Activated T-helper 17 cell treated with anti-CD3 and anti-CD28 coated beads, Interleukin-2, amount 50 U/mL, for 72 hours (primary cell): ENCODE results near the gene SLFN13. TPM values are rescaled to one million over a fixed set of nuclear protein-coding genes. Genes with fewer than 3 reads are reported as not detected.

Source experiments
- ATAC-seq: fragments of 150-1000 bp; cut with Tn5 transposase; replicated peaks from 2 replicates; pipeline ENCODE4 v1.10.0; 2021; ENCODE audit warnings: mild to moderate bottlenecking, moderate library complexity
- H3K27ac Mint-ChIP-seq: one replicate; pipeline ENCODE4 v1.8.0; 2022; ENCODE audit warnings: mixed read lengths
- H3K27me3 Mint-ChIP-seq: one replicate; pipeline ENCODE4 v1.8.0; 2022; ENCODE audit warnings: mixed read lengths
- H3K36me3 Mint-ChIP-seq: one replicate; pipeline ENCODE4 v1.8.0; 2022; ENCODE audit warnings: low read depth, mild to moderate bottlenecking, mixed read lengths
- H3K4me1 Mint-ChIP-seq: one replicate; pipeline ENCODE4 v1.8.0; 2022; ENCODE audit warnings: mixed read lengths
- H3K4me3 Mint-ChIP-seq: one replicate; pipeline ENCODE4 v1.8.0; 2022; ENCODE audit warnings: mild to moderate bottlenecking, mixed read lengths
- H3K9me3 Mint-ChIP-seq: one replicate; pipeline ENCODE4 v1.8.0; 2022; ENCODE audit warnings: mixed read lengths
- total RNA-seq, 2 donors: library from RNA; stranded (reverse); gene quantifications; one replicate each; pipeline ENCODE4 v1.2.3, GENCODE V29; 2022

SLFN13 gene, protein sequence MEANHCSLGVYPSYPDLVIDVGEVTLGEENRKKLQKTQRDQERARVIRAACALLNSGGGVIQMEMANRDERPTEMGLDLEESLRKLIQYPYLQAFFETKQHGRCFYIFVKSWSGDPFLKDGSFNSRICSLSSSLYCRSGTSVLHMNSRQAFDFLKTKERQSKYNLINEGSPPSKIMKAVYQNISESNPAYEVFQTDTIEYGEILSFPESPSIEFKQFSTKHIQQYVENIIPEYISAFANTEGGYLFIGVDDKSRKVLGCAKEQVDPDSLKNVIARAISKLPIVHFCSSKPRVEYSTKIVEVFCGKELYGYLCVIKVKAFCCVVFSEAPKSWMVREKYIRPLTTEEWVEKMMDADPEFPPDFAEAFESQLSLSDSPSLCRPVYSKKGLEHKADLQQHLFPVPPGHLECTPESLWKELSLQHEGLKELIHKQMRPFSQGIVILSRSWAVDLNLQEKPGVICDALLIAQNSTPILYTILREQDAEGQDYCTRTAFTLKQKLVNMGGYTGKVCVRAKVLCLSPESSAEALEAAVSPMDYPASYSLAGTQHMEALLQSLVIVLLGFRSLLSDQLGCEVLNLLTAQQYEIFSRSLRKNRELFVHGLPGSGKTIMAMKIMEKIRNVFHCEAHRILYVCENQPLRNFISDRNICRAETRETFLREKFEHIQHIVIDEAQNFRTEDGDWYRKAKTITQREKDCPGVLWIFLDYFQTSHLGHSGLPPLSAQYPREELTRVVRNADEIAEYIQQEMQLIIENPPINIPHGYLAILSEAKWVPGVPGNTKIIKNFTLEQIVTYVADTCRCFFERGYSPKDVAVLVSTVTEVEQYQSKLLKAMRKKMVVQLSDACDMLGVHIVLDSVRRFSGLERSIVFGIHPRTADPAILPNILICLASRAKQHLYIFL
- total RNA-seq = 10 to 100 TPM; 38.2 to 58.6 TPM

DNA sequence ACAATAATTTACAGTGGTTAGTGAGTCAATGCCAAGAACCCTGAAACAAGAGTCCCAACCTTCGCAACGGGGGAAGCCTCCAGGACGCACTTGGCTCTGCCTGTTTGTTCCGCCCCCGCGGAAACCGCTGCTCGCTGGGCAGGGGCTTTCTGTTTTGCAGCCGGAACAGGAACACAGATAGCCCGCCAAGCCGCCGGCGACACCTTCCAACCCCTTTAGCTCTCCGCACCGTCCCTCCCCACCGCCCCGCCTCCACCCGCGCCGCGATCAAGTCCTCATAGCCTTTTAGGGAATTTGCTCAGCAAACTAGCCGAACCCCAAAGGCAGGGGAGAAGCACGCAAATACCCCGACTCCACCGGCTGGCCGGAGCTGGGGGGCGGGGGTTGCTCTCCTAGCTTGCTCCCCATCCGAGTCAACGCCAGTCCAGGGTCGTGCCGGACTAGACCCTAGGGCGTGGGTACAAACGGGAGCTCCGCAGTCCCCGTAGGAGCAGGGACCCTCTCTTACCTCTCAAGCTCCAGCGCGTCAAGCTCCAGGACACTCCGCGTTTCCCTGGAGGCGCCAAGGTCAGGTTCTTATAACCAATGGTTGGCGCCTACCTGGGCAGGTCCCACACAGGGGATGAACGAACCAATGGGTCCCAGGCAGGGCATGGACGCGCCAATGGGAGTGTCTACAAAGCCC is at the start of gene SLFN13:
TSS of gene SLFN13 (minus strand) at position 553 of the 685 bp plus-strand sequence. CDS start 3,086 bp downstream, outside the sequence.
- H3K27me3 Mint-ChIP-seq = no peaks in the 10 kb centered on the region
- H3K4me1 Mint-ChIP-seq = no peaks in the 10 kb centered on the region
- peak within 1 kb of the TSS; percentile 77 for H3K27ac Mint-ChIP-seq
- H3K4me3 Mint-ChIP-seq = peak within 1 kb of the TSS; percentile 65
- ATAC-seq = peak; percentile 98
- no peaks in the 10 kb centered on the region for H3K9me3 Mint-ChIP-seq
- peaks cover 18% of the 10 kb centered on the region for H3K36me3 Mint-ChIP-seq

DNA sequence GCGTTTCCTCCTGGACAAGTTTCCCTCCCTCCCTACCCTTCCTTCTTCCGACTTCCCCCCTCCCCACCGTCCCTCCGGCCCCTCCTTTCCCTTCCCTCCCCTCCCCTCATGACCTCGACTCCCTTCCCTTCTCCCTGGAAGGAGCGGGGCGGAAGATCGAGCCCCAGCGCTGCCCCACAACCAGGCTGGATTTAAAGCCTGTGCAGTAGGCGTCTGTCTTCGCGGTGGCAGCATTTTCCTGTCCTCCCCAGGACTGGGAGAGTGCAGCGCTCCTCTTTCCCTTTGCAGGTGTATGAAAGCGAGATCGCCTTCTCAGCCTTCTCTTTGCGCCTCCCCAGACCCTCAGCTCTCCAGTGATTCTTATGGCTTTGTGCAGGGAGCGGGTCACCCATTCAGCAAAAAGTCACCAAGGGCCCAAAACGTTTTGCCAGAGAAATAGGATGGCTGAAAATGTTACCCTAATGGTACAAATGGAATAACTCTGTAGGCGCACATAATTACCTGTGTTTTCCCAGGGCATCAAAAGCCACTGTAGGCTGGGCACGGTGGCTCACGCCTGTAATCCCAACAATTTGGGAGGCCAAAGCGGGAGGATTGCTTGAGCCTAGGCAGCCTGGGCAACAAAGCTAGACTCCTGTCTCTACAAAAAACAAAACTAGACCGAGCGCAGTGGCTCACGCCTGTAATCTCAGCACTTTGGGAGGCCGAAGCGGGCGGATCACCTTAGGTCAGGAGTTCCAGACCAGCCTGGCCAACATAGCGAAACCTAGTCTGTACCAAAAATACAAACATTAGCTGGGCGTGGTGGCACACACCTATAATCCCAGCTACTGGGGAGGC is 48.1 kb upstream of the SLFN13 start:
- H3K9me3 Mint-ChIP-seq = no peaks in the 10 kb centered on the region
- no peak overlapping the region for H3K4me3 Mint-ChIP-seq
- ATAC-seq = no peak
- H3K27ac Mint-ChIP-seq = no peak overlapping the region
- peaks cover 90% of the 10 kb centered on the region for H3K36me3 Mint-ChIP-seq
- H3K27me3 Mint-ChIP-seq = no peaks in the 10 kb centered on the region
- peaks cover 20% of the 10 kb centered on the region for H3K4me1 Mint-ChIP-seq

DNA sequence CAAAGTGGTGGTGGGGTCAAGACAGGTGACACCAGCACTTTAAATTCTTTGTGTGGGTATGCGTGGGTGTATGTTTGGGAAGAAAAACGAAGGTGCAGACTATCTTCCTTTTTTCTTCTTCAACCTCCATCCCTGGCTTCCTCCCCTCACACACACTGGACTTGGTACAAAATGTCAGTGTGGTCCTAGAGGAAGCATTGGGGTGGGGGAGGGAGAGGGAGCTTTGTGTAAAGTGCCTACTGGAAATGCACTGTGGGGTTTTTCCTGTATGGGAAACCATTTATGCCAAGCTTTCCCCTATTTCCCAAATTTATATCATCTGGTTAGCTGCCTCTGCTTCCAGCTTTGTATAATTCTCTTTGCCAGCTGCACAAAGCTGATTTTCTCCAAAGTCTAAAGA is 44.5 kb upstream of the SLFN13 start:
- peaks cover 21% of the 10 kb centered on the region for H3K4me1 Mint-ChIP-seq
- no peaks in the 10 kb centered on the region for H3K9me3 Mint-ChIP-seq
- ATAC-seq = no peak
- H3K36me3 Mint-ChIP-seq = peaks cover 83% of the 10 kb centered on the region
- no peak overlapping the region for H3K4me3 Mint-ChIP-seq
- H3K27me3 Mint-ChIP-seq = no peaks in the 10 kb centered on the region
- no peak overlapping the region for H3K27ac Mint-ChIP-seq

DNA sequence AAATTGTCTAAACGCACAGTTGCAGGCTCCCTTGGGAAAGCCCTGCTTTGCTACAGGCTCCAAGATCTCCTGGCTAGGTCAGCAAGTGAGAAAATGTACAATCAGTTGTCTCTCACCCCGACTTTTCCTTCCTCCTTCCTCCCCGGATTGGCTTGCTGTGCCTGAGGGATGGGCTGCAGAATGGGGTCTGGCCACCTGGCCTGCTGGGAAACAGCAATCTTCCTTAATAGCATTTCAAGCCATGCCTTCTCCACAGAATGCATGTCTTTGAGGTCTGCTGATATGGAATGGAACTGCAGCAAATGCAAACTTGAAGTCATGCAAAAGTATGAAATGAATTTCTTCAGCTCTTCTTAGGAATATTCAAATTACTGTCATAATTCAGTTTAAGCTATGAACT is 42.9 kb upstream of the SLFN13 start:
- Mint-ChIP-seq H3K27ac (no peak overlapping the region), H3K9me3 (no peaks in the 10 kb centered on the region), H3K4me3 (no peak overlapping the region), H3K36me3 (peaks cover 87% of the 10 kb centered on the region), H3K4me1 (peaks cover 30% of the 10 kb centered on the region), H3K27me3 (no peaks in the 10 kb centered on the region)
- ATAC-seq = no peak

DNA sequence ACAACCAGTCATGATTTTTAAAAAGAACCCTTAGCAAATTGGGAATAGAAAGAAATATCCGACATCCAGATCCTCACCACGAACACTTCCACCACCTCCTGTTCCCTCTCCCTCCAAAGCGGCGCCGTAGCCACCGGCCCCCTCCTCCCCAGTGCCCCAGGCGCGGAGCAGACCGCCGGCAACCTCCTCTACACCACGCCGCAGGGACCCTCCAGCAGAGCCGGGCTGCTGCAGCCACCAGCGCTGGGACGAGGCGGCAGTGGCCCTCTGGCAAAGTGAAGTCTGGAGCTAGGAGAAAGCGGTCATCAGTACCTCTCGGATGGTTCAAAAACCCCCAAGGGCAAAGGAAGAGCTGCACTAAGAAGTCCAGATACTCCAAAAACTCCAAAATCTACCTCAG is 41.4 kb upstream of the SLFN13 start:
- H3K36me3 Mint-ChIP-seq = peaks cover 92% of the 10 kb centered on the region
- no peaks in the 10 kb centered on the region for H3K9me3 Mint-ChIP-seq
- no peaks in the 10 kb centered on the region for H3K27me3 Mint-ChIP-seq
- no peak for ATAC-seq
- H3K27ac Mint-ChIP-seq = no peak overlapping the region
- H3K4me1 Mint-ChIP-seq = peaks cover 39% of the 10 kb centered on the region
- H3K4me3 Mint-ChIP-seq = no peak overlapping the region

DNA sequence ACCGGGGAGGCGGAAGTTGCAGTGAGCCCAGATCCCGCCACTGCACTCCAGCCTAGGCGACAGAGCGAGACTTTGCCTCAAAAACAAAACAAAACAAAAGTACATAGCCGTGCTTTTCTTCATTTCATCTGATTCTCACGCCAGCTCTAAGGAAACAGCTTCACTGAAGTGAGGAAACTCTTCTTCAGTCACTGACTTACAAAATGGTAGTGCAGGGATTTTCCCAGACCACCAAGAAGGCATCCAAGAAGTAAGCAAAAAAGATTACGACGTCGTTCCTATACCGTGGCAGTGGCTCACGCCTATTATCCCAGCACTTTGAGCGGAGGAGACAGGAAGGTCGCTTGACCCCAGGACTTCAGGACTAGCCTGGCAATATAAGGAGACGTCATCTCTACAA is 40.4 kb upstream of the SLFN13 start:
- no peak overlapping the region for H3K27ac Mint-ChIP-seq
- no peak for ATAC-seq
- H3K4me3 Mint-ChIP-seq = peak overlapping the region; percentile 91
- no peaks in the 10 kb centered on the region for H3K9me3 Mint-ChIP-seq
- no peaks in the 10 kb centered on the region for H3K27me3 Mint-ChIP-seq
- H3K4me1 Mint-ChIP-seq = peaks cover 43% of the 10 kb centered on the region
- H3K36me3 Mint-ChIP-seq = peaks cover 93% of the 10 kb centered on the region

DNA sequence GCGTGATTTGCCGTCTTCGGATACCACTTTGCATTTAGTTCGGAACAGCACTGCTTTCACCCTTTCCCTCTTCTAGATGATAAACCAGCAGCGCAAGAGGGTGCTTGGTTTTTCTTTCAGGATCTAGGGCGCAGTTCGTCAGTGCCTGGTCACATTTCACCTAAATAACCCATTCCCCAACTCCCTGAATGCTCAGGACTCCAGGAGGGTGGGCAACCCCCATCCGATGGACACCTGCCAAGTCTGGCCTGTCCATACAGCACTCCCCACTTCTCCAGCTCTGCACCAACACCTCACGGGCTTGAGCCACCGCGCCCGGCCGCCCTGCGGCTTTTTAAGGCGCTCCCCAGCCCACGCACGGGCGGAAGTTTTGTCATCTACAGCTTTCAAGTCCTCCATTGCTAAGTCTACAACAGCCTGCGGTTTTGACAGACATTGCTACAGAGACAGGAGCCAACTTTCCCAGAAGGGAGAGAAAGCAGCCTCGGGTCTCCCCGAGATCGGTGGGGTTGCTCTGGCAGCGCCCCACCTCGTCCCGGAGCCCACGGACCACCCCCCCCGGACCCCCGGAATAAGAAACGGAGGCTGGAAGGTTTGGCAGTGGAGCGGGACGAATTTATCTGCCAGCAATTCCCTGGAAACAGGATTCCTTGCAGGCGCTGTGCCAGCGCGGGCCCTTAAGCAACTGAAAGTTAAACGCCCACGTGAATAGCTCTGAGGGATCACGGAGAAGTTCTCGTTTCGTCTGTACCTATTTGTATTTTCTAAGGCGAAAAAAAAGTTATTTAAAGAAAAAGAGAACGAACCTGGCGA is 38.6 kb upstream of the SLFN13 start:
- Mint-ChIP-seq H3K4me1 (peaks cover 35% of the 10 kb centered on the region), H3K36me3 (peaks cover 92% of the 10 kb centered on the region), H3K9me3 (no peaks in the 10 kb centered on the region), H3K4me3 (peak overlapping the region; percentile 91), H3K27ac (peak overlapping the region; percentile 91), H3K27me3 (no peaks in the 10 kb centered on the region)
- peak; percentile 83 for ATAC-seq

DNA sequence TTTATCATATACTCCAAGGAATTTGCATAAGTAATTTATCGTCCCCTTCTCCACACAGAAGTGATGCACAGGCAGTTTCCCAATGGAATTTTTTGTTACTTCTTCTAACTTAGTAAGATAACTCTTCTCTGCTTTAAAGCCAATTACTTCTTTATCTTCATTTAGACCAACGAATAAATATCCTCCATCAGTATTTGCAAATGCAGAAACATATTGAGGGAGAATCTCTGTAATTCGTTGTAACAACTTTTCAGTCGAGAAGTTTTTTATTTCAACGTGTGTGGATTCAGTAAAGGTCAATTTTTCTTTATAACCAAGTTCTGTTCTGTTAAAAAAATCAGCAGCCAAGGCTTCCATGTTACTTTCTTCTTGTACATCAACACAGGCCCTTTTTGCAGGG is 30.7 kb upstream of the SLFN13 start:
- no peaks in the 10 kb centered on the region for H3K9me3 Mint-ChIP-seq
- no peak overlapping the region for H3K27ac Mint-ChIP-seq
- no peak for ATAC-seq
- H3K36me3 Mint-ChIP-seq = peaks cover 91% of the 10 kb centered on the region
- no peaks in the 10 kb centered on the region for H3K27me3 Mint-ChIP-seq
- H3K4me1 Mint-ChIP-seq = peaks cover 30% of the 10 kb centered on the region
- no peak overlapping the region for H3K4me3 Mint-ChIP-seq

DNA sequence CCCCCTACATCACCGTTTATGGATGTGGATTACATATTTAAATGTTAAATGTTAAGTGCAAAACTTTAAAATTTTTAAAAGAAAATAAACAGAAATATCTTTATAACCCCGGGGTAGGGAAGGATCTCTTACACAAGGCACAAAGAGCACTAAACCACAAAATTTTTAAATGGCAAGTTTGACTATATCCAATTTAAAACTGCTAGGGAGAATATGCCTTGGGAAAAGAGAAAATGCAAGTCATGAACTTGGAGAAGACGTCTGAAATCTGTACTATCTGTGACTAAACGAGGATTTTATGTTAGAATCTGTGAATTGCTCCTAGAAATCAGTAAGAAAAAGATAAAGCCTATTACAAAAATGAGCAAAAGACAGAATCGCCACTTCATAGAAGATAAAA is 28.7 kb upstream of the SLFN13 start:
- no peak for ATAC-seq
- Mint-ChIP-seq H3K4me1 (peaks cover 26% of the 10 kb centered on the region), H3K27ac (no peak overlapping the region), H3K9me3 (no peaks in the 10 kb centered on the region), H3K4me3 (no peak overlapping the region), H3K27me3 (no peaks in the 10 kb centered on the region), H3K36me3 (peaks cover 89% of the 10 kb centered on the region)

DNA sequence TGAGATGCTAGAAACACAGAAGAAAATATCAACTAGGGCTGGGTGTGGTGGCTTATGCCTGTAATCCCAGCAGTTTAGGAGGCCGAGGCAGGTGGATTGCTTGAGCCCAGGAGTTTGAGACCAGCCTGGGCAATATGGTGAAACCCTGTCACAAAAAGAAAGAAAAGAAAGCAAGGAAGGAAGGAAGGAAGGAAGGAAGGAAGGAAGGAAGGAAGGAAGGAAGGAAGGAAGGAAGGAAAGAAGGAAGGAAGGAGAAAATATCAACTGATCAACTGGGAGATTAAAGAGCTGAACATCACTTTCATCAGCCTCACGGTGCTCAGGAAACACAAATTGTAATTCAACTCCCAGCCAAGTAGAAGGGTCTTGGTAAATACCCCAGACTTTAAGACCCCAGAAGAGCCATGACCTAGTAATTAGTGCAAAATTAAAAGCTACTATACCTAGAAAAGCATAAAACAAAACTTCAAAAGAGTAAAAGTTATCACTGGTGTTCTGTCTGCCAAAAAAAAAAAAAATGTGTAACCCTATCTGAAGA is 27.8 kb upstream of the SLFN13 start:
- H3K9me3 Mint-ChIP-seq = no peaks in the 10 kb centered on the region
- ATAC-seq = no peak
- H3K4me3 Mint-ChIP-seq = no peak overlapping the region
- no peaks in the 10 kb centered on the region for H3K27me3 Mint-ChIP-seq
- H3K4me1 Mint-ChIP-seq = peaks cover 28% of the 10 kb centered on the region
- peaks cover 88% of the 10 kb centered on the region for H3K36me3 Mint-ChIP-seq
- H3K27ac Mint-ChIP-seq = no peak overlapping the region

DNA sequence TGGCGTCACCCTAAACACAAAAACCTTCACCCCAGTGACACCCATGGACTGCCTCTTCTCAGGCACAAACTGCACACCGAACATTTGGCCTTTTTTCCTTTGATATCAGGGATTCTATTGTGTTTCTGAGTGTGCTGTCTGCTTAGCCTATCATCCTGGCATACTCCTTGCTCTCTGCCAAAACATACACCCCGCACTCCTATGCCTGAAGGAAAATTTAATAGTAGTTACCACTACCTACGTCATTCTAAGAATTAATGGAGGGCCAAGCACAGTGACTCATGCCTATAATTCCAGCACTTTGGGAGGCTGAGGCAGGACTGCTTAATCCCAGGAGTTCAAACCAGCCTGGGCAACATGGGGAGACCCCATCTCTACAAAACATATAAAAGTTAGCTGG is 19.9 kb upstream of the SLFN13 start:
- no peak overlapping the region for H3K4me3 Mint-ChIP-seq
- no peaks in the 10 kb centered on the region for H3K9me3 Mint-ChIP-seq
- no peaks in the 10 kb centered on the region for H3K27me3 Mint-ChIP-seq
- H3K36me3 Mint-ChIP-seq = peaks cover 28% of the 10 kb centered on the region
- H3K4me1 Mint-ChIP-seq = peaks cover 35% of the 10 kb centered on the region
- no peak for ATAC-seq
- peak overlapping the region; percentile 75 for H3K27ac Mint-ChIP-seq

DNA sequence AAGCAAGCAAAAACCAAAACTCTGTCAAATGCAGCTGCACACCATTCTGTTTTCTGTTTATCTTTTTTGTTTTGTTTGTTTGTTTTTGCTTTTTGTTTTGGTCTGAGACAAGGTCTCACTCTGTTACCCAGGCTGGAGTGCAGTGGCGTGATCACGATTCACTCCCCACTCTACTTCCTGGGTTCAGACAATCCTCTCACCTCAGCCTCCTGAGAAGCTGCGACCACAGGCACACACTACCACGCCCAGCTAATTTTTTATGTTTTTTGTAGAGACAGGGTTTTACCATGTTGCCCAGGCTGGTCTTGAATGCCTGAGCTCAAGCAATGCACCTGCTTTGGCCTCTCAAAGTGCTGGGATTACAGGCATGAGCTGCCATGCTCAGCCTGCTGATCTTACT is 19.3 kb upstream of the SLFN13 start:
- H3K36me3 Mint-ChIP-seq = peaks cover 22% of the 10 kb centered on the region
- ATAC-seq = peak; percentile 45
- H3K4me1 Mint-ChIP-seq = peaks cover 35% of the 10 kb centered on the region
- H3K4me3 Mint-ChIP-seq = no peak overlapping the region
- no peaks in the 10 kb centered on the region for H3K9me3 Mint-ChIP-seq
- no peak overlapping the region for H3K27ac Mint-ChIP-seq
- H3K27me3 Mint-ChIP-seq = no peaks in the 10 kb centered on the region

DNA sequence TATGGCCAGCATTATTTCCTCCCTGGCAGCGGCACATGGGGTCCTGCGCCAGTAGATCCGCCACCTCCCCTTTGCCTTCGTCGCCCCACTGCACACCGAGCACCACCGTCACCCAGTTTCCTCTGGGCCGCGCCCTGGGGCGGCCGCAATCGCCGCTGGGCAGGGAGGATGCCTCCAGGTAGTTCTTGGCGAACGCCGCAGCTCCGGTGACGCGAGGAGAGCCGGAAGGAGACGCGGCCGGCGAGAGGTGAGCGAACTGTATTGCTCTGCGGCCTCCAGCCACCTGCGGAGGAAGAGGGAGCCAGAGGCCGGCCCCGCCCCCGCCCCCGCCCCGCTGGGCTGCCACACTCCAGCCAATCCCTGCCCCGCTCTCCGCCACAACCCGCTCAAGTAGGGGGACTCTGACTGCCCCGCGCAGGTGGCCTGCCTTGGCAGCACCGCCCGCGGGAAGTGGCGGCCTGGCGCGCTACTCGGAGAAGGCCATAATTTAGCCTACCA is 11.8 kb upstream of the SLFN13 start:
- H3K36me3 Mint-ChIP-seq = peaks cover 23% of the 10 kb centered on the region
- H3K9me3 Mint-ChIP-seq = peaks cover 8% of the 10 kb centered on the region

More for the DNA sequence above, 11.8 kb upstream of the SLFN13 start:
- peak overlapping the region; percentile 81 for H3K4me3 Mint-ChIP-seq
- ATAC-seq = peak; percentile 90
- H3K4me1 Mint-ChIP-seq = peaks cover 17% of the 10 kb centered on the region
- peak overlapping the region; percentile 67 for H3K27ac Mint-ChIP-seq
- no peaks in the 10 kb centered on the region for H3K27me3 Mint-ChIP-seq
